Jurkat, Clone E6-1 (cell line): Measurements from ENCODE around the gene ADGRB2. TPM values are rescaled to one million over a fixed set of nuclear protein-coding genes. Genes with fewer than 3 reads are reported as not detected.

Experiments used
- DNase-seq: peaks from one replicate; pipeline ENCODE4 v3.0.0-alpha.2; 2011; ENCODE audit warnings: low read depth, low spot score
- H3K4me3 ChIP-seq: 2 replicates; pipeline ENCODE4 v1.5.1; 2011; ENCODE audit warnings: mild to moderate bottlenecking, low read length, control low read depth, moderate library complexity
- polyA plus RNA-seq: library from polyadenylated mRNA; unstranded; fragments of >200 nt; gene quantifications from one replicate; pipeline ENCODE4 v1.2.1, GENCODE V29; 2012; ENCODE audit warnings: missing spikeins; ENCODE audit not compliant: insufficient read length, insufficient read depth

Gene ADGRB2
- polyA plus RNA-seq, result 18.8 TPM

GRCh38 chr1:31764312-31765040 is at the start of gene ADGRB2:
Gene ADGRB2, minus strand, starts transcription at chr1:31764340. Its CDS starts 7,119 bp downstream, at chr1:31757221.
- peak within 1 kb of the TSS; percentile 66 for H3K4me3 ChIP-seq
- DNase-seq, result peak; percentile 47

- no peak overlapping the region for H3K4me3 ChIP-seq
- DNase-seq, result no peak
These were observed 48.2 kb upstream of the ADGRB2 start for GRCh38 chr1:31812158-31812829.

- DNase-seq, result no peak
- no peak overlapping the region for H3K4me3 ChIP-seq
These were observed 47.5 kb upstream of the ADGRB2 start for GRCh38 chr1:31811605-31812004.

GRCh38 chr1:31809698-31810097 is 45.6 kb upstream of the ADGRB2 start:
- H3K4me3 ChIP-seq, result no peak overlapping the region
- DNase-seq, result no peak

- DNase-seq, result no peak
- H3K4me3 ChIP-seq, result no peak overlapping the region
These were observed 43.3 kb upstream of the ADGRB2 start for GRCh38 chr1:31807273-31808048.

GRCh38 chr1:31805318-31805717 is 41.2 kb upstream of the ADGRB2 start:
- DNase-seq, result no peak
- no peak overlapping the region for H3K4me3 ChIP-seq

- no peak for DNase-seq
- H3K4me3 ChIP-seq, result no peak overlapping the region
These were observed 40.0 kb upstream of the ADGRB2 start for GRCh38 chr1:31804098-31804497.

GRCh38 chr1:31803610-31804009 is 39.5 kb upstream of the ADGRB2 start:
- H3K4me3 ChIP-seq, result no peak overlapping the region
- DNase-seq, result no peak

GRCh38 chr1:31802190-31803150 is 38.3 kb upstream of the ADGRB2 start:
- DNase-seq, result no peak
- no peak overlapping the region for H3K4me3 ChIP-seq

GRCh38 chr1:31801458-31801857 is 37.3 kb upstream of the ADGRB2 start:
- DNase-seq, result no peak
- no peak overlapping the region for H3K4me3 ChIP-seq

GRCh38 chr1:31800674-31800967 is 36.5 kb upstream of the ADGRB2 start:
- no peak for DNase-seq
- no peak overlapping the region for H3K4me3 ChIP-seq

- no peak overlapping the region for H3K4me3 ChIP-seq
- DNase-seq, result no peak
These were observed 35.9 kb upstream of the ADGRB2 start for GRCh38 chr1:31799895-31800673.

GRCh38 chr1:31799196-31799894 is 35.2 kb upstream of the ADGRB2 start:
- no peak for DNase-seq
- H3K4me3 ChIP-seq, result no peak overlapping the region

GRCh38 chr1:31798433-31799195 is 34.5 kb upstream of the ADGRB2 start:
- no peak for DNase-seq
- no peak overlapping the region for H3K4me3 ChIP-seq

- DNase-seq, result no peak
- H3K4me3 ChIP-seq, result no peak overlapping the region
These were observed 33.9 kb upstream of the ADGRB2 start for GRCh38 chr1:31798086-31798432.

GRCh38 chr1:31797216-31797615 is 33.1 kb upstream of the ADGRB2 start:
- no peak overlapping the region for H3K4me3 ChIP-seq
- DNase-seq, result no peak

- no peak for DNase-seq
- no peak overlapping the region for H3K4me3 ChIP-seq
These were observed 32.6 kb upstream of the ADGRB2 start for GRCh38 chr1:31796707-31797106.
